H1 (cell line): ENCODE data around the gene PML. TPM values are rescaled to one million over a fixed set of nuclear protein-coding genes. Genes with fewer than 3 reads are reported as not detected.

Source experiments
- BCL11A ChIP-seq, 2 experiments: IDR thresholded peaks; one replicate each; pipeline ENCODE4 v1.6.1; 2011; ENCODE audit warnings: low read depth in 2 of 2, low read length in 2 of 2, mild to moderate bottlenecking in 2 of 2
- CHD7 ChIP-seq: fragments of 300-600 bp; sonication (generic); IDR thresholded peaks from 2 replicates; pipeline ENCODE4 v1.7.1; 2012; ENCODE audit warnings: low read length, moderate library complexity, mild to moderate bottlenecking, inconsistent platforms; ENCODE audit not compliant: insufficient replicate concordance
- JUN ChIP-seq: IDR thresholded peaks from 2 replicates; pipeline ENCODE4 v1.6.1; 2011; ENCODE audit warnings: low read depth, mild to moderate bottlenecking, improper control_type of control experiment, low read length
- KDM5A ChIP-seq: fragments of 200-600 bp; IDR thresholded peaks from 2 replicates; pipeline ENCODE4 v1.7.1; 2012; ENCODE audit warnings: mild to moderate bottlenecking, low read length, inconsistent platforms, mixed read lengths
- MAFK ChIP-seq: IDR thresholded peaks from 2 replicates; pipeline ENCODE4 v1.6.1; 2012; ENCODE audit warnings: low read depth, mild to moderate bottlenecking, improper control_type of control experiment, low read length
- RNF2 ChIP-seq: fragments of 200-900, 300-1000 bp; sonication (generic); IDR thresholded peaks from 2 replicates; pipeline ENCODE4 v1.7.1; 2016; ENCODE audit warnings: borderline replicate concordance, low read depth, mild to moderate bottlenecking, antibody characterized with exemption, low read length; ENCODE audit not compliant: poor library complexity, severe bottlenecking; ENCODE audit errors: missing control alignments
- SUZ12 ChIP-seq: fragments of 200-600 bp; sonication (generic); IDR thresholded peaks from 2 replicates; pipeline ENCODE4 v1.6.1; 2012; ENCODE audit warnings: mild to moderate bottlenecking, inconsistent platforms, low read length, moderate library complexity, mixed read lengths
- USF2 ChIP-seq: IDR thresholded peaks from 2 replicates; pipeline ENCODE4 v1.6.1; 2011; ENCODE audit warnings: low read length, improper control_type of control experiment
- ZNF274 ChIP-seq: IDR thresholded peaks from 2 replicates; pipeline ENCODE4 v1.7.0; 2012; ENCODE audit warnings: low read length, borderline replicate concordance; ENCODE audit errors: extremely low read depth
- polyA plus RNA-seq, 7 experiments: library from polyadenylated mRNA; depleted of rRNA in 3 of 7; stranded (reverse) in 5 of 7; unstranded in 2 of 7; fragments of >200 nt in 5 of 7; fragments of 200-250 nt in 2 of 7; gene quantifications; 1 replicate in 5 of 7; 2 replicates in 1 of 7; 4 replicates in 1 of 7; pipeline versions ENCODE4 v1.2.1 to v1.2.3, GENCODE V29; 2011 to 2013; ENCODE audit warnings: missing spikeins in 2 of 7, mixed read lengths in 2 of 7
- total RNA-seq: library from RNA; stranded (reverse); fragmentation: NEBNext Ultra II Directional; extraction: Animal tissue kit (Norgen Biotek cat#: 25700); gene quantifications from 2 replicates; pipeline ENCODE4 v1.2.1, GENCODE V29; 2021

Gene PML
- total and polyA plus RNA-seq, 2 of the 8 experiments (the other 6 are each of a cell fraction or from before 2014, with no cell fraction given): 14.9 to 30.3 TPM

- TF ChIP-seq CHD7: no peak
- no peak for TF ChIP-seq SUZ12
- no peak for TF ChIP-seq JUN
- no peak for TF ChIP-seq BCL11A (IDR thresholded peaks at IDR 0.05; ENCODE audit: low read depth in 2 of 2, low read length in 2 of 2)
- TF ChIP-seq ZNF274: no peak
- no peak for TF ChIP-seq MAFK
- no peak for TF ChIP-seq KDM5A
- TF ChIP-seq RNF2: no peak
- TF ChIP-seq USF2: no peak
Observed at GRCh38 chr15:74041777-74042435, 47.4 kb downstream of the PML start (continued).
